Stimulated activated CD8-positive, alpha-beta memory T cell treated with anti-CD3 and anti-CD28 coated beads, Interleukin-15, amount 100 ng/mL, for 1 hour (primary cell): Measurements from ENCODE around the gene RAPGEF4.
"Not testable (repeated sequence)": the region's sequence is repeated elsewhere in the genome, so short reads cannot be mapped to it uniquely, and the experiment has no call there.

Source experiments
- DNase-seq: peaks from one replicate; pipeline ENCODE4 v3.0.0-alpha.2; 2020; ENCODE audit warnings: low read depth

RAPGEF4 gene

DNA sequence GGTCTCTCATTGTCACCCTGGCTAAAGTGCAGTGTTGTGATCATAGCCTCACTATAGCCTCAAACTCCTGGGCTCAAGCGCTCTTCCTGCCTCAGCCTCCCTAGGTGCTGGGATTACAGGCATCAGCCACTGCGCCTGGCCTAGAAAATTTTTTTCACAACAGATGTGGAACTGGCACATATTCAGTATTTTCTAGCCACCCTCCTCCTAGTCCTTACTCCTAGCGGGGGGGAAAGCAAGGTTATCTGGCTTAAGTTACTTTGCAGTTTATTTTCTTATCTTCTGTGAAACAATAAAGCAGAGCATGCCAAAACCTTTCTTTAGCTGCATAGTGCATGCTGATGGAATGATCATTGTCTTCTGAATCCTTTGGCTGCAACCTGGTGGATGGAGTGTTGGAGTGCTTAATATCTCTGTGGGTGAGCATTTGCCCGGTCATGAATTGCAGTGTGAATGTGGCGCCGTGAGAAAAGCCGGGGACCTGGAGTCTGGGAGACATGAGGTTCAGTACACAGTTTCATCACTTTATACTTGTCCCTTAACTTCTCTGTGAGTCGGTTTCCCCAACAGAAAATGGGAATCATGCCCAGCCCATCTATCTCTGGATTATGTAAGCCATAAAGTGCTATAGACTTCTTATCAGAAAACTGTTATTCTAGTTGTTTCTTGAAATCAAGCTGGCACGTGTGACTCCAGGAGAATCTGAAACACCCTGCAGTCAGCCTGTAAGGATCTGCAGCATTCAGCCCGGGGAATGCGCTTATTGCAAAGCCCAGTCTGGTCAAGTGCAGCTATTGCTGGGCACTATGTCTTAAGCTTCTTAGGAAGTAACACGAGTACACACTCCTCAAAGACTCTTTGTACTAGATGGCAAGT, 301.8 kb downstream of the RAPGEF4 start:
- DNase-seq: no peak

- DNase-seq: not testable (repeated sequence)
Observed at GRCh38 chr2:173038257-173038656, 302.6 kb downstream of the RAPGEF4 start.

DNA sequence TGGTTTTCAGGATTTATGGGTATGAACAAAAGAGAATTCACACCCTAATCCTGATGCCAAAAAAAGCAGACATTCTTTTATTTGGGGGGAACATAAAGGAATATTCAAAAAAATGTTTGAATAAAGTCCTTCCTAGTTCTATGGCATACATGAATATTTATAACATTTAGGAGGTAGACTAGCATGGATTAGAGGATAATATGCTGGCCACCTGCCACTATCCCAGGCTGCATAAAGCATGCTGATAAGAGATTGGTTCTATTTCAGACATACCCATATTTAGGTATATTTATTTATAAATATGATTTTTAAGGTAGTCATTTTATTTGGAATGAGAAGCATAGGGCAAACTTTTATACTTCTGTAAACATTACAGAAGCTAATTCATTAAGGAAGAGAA, 305.1 kb downstream of the RAPGEF4 start:
- no peak for DNase-seq

DNA sequence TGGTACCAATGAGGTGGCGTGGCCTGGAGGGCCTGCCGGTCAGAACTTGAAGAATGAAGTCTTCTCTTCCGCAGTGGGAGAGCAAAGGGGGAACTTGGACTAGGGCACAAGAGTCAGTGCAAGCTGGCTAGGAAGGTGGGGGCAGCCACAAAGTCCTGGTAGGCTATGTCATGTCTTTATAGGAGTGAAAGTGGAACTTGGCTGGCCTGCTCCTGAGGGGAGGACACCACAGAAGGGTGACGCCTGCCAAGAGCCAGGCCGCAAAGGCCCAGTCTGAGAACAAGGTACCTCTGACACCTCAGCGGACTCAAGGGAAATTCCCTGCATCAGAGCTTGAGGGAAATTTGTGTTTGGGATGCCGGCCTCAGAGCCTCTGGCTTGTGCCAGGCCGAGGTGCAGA, 307.8 kb downstream of the RAPGEF4 start:
- DNase-seq: no peak

DNA sequence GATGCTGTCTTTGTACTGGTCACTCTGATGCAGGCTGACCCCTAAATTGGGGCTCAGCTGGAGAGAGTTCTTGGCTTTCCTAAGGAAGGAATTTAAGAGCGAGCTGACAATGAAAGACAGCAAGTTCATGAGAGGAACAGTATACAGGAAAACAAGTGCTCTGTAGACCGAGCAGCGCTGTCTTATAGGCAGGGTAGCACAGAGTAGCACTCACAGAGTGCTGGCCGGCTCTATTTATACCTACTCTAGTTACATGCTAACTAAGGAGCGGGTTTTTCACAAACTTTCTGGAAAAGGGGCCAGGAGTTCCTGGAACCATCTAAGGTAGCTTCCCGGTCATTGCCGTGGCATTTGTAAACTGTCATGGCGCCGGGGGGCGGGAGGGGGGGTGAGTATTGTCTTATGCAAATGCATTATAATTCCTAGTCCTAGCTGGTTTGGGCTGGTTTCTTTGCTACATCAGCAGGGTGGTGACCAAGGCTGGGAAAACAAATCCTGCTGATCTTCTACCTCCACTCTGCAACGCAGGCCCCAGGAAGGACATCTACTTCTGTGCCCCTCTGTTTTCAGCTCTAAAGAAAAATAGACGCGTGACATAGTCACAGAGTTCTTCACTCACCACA, 308.4 kb downstream of the RAPGEF4 start:
- DNase-seq: no peak

DNA sequence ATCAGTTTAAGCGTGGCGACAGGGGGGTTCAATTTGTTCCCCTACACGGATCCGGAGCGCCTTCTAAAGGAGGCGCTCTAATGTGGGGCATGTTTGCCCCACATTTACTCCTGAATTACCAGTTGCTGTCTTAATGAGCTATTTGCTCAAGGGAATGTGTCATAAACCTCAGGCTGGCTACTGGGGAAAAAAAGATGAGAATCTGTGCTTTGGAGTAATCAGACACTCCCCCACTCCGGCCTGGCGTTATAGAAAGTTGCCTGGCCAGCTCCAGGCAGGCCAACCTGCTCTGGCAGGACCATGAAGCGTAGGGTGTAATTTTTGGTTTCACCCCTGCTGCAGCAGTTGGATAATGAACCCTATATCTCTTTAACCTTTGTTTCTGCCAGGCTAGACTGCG, 309.0 kb downstream of the RAPGEF4 start:
- no peak for DNase-seq

- no peak for DNase-seq
Observed at GRCh38 chr2:173045181-173045580, 309.5 kb downstream of the RAPGEF4 start.

DNA sequence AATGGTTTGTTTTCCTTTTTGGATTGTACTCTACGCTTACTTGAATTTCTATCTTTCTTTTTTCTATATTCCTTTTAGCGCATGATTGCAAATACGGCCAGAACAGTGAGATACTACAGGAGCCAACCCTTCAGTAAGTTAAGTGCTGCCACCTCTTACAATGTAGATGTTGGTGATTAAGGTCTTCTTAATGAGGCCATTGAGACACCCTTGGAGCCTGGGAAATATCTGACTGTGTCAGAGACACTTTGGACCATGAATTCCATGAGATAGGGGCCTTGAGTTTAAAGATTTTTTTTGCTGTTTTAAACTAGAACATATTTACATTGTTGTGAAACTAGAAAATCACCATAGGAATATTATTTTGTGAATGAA, 312.9 kb downstream of the RAPGEF4 start:
- no peak for DNase-seq

DNA sequence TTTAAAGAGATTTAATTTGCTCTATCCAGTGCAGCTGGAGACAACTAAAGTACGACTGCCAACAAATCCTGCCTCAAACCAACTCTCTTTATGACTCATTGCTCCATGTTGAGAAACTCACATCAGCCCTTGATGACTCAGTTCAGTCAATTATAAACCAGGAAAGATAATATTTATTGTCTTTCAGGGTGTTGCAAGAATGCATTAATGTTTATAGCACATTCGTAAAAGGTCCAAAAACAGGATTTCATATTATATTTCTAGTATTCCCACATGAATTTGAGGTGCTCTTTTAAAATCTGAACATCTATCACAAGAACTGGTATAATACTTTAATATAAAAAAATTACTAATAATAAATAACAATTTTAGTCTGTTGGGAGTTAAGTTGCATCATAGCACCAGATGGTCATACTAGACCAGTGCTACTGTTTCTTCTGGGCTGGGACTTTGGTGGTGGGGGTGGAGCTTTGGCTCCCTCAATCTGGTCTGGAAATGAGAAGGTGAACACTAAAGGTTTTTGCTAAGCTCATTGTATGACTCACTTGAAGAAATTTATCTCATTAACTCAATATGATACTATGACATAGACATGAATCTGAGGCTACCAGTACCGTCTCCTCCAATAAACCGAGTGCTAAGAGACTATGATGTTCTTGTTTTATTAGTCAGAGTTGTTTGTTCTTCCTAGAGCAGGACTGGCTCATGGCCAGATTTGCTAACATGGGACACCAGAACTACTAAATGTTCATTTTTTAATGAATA, 313.4 kb downstream of the RAPGEF4 start:
- DNase-seq: no peak

DNA sequence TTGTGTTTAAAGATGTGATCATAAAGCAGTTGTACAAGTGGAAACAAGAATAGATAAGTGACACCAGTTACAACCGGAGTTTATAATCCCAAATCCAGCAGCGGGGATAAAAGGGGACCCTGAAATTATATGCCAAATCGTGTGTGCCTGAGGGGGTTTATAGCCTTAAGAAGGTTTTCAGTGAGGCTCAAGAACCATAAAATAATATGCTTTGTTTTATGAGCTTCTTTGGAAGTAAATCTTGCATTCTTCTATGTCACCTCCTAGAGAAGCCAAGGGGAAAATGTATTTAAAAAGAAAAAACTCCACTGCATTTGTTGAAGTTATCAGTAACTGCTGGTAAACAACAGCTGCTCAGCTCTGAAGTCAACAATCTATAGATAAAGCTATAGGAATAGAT, 314.2 kb downstream of the RAPGEF4 start:
- DNase-seq: no peak

GRCh38 chr2:173050684-173051083, 315.0 kb downstream of the RAPGEF4 start:
- DNase-seq: no peak

- no peak for DNase-seq
Observed at GRCh38 chr2:173051463-173052215, 316.0 kb downstream of the RAPGEF4 start.

DNA sequence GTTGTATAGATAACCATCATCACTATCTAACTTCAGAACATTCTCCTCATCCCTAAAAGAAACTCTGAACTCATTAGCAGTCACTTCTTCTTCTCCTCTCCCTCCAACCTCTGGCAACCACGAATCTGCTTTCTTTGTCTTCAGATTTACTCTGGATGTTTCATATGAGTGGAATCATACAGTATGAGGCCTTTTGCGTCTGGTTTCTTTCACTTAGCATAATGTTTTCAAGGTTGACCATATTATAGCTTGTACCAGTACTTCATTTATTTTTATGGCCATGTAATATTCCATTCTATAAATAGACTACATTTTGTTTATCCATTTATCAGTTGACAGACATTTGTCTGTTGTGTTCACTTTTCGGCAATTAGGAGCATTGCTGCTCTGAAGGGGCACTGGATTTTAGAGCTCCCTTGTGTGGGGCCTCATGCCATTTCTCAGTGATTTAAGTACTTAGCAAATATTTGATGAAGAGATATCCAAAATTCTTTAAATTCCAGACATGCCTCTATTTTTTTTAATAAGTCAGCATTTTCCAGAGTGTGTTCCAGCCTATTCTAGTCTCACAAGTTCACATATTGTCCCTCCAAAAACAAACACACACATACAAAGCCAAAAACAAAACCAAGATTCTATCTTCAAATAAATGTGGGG, 317.5 kb downstream of the RAPGEF4 start:
- no peak for DNase-seq

GRCh38 chr2:173054466-173054865, 318.8 kb downstream of the RAPGEF4 start:
- DNase-seq: no peak

DNA sequence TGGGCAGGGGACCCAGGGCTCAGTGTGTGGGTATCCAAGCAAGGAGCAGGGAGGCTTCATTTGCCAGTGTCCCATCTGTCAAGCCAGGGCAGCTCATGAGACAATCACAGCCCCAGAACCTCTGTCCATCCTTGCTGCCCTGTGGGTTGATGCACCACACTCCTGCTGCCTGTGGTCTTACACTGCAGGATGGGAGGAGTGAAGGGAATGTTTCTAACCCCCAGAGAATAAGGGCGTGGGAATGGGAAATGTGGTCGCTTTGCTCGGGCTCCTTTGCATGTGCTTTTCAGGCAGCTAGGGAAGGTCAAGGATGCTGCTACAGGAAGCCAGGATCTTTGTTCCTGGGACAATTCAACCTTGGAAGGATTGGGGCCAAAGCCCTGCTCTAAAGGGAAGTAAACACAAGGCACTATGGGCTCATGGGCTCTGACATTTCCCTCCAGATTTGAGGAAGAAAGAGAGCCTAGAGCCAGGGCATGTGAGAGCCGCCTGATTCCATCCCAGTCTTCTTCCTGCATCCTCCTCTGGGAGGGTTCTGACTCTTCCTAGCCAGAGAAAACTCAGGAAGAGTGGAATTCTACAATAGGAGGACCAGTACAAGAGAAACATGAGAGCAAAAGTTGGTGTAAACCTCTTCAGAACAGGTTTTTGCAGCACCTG, 321.2 kb downstream of the RAPGEF4 start:
- no peak for DNase-seq

DNA sequence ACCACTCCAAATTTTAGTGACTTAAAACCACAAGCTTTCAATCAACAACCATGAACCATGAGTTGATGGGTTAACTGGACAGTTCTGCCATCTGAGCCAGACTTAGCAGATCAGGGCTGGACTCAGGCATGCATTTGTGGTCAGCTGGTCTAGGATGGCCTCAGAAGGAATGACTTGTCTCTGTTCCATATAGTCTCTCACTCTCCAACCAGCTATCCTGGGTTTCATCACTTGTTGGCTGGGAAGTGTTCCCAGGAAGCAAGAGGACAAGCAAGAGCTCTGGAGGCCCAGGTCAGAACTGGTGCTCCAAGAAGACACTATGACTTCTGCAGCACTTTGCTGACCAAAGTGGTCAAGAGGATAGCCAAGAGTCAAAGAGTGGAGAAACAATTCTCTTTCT, 322.5 kb downstream of the RAPGEF4 start:
- no peak for DNase-seq

DNA sequence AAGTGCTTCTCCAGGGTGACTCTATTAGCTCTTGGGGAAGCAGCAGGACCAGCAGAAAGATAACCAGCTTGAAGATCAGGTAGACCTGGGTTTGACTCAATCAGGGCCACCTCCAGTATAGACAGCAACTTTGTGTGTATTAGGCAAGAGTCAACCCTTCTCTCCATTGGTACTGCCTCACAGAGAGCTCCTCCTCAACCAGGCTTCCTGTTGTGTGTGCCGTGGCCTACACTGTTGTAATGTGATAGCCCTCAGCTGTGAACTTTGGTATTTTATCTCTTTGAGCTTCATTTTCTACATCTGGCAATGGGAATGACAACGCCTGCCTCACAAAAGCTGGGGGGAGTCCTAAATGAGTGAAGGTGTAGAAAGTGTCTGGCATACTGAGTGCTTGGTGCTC, 323.0 kb downstream of the RAPGEF4 start:
- DNase-seq: no peak

GRCh38 chr2:173059292-173059691, 323.6 kb downstream of the RAPGEF4 start:
- DNase-seq: no peak

- no peak for DNase-seq
Observed at GRCh38 chr2:173059971-173060461, 324.4 kb downstream of the RAPGEF4 start.

- no peak for DNase-seq
Observed at GRCh38 chr2:173062801-173063200, 327.2 kb downstream of the RAPGEF4 start.
